K562 (cell line): ENCODE results near the gene NDUFS8. TPM values are rescaled to one million over a fixed set of nuclear protein-coding genes. Genes with fewer than 3 reads are reported as not detected.
A peak's percentile ranks its signal among the peaks of the same experiment; 100 is the strongest.

Experiments used
- BCOR ChIP-seq: fragments of 450-650 bp; IDR thresholded peaks from 2 replicates; pipeline ENCODE4 v1.6.1; 2016
- ELF2 ChIP-seq: fragments of 250-450 bp; sonication (Bioruptor Pico); IDR thresholded peaks from 2 replicates; pipeline ENCODE4 v1.5.0; 2021; ENCODE audit warnings: mild to moderate bottlenecking
- ILF3 ChIP-seq: fragments of 450-650 bp; IDR thresholded peaks from 2 replicates; pipeline ENCODE4 v1.6.1; 2018; ENCODE audit warnings: antibody characterized with exemption, mild to moderate bottlenecking, moderate library complexity, borderline replicate concordance
- MCM3 ChIP-seq: fragments of 450-650 bp; IDR thresholded peaks from 2 replicates; pipeline ENCODE4 v1.6.1; 2016
- MXI1 ChIP-seq: IDR thresholded peaks from 2 replicates; pipeline ENCODE4 v1.6.1; 2011; ENCODE audit warnings: low read depth, mild to moderate bottlenecking, improper control_type of control experiment, low read length
- PTBP1 ChIP-seq: fragments of 200-400 bp; formaldehyde crosslinking; IDR thresholded peaks from 2 replicates; pipeline ENCODE4 v1.6.1; 2017; ENCODE audit warnings: low read depth, low read length
- STAT6 ChIP-seq: sonication (generic); formaldehyde crosslinking; IDR thresholded peaks from 2 replicates; pipeline ENCODE4 v1.8.1; 2023; ENCODE audit warnings: mild to moderate bottlenecking, missing genetic modification reagents
- TAF9B ChIP-seq: fragments of 450-650 bp; IDR thresholded peaks from 2 replicates; pipeline ENCODE4 v1.6.1; 2018; ENCODE audit warnings: mild to moderate bottlenecking; ENCODE audit not compliant: partially characterized antibody
- TCF15 ChIP-seq: fragments of 250-450 bp; sonication (Bioruptor Pico); IDR thresholded peaks from 2 replicates; pipeline ENCODE4 v1.8.0; 2022; ENCODE audit warnings: moderate library complexity, mild to moderate bottlenecking, inconsistent platforms
- ZBTB7A ChIP-seq: IDR thresholded peaks from 2 replicates; pipeline ENCODE4 v1.6.1; 2011; ENCODE audit warnings: low read depth, mild to moderate bottlenecking, low read length, moderate library complexity, borderline replicate concordance; ENCODE audit not compliant: control insufficient read depth
- ZBTB8A ChIP-seq: fragments of 450-650 bp; IDR thresholded peaks from 2 replicates; pipeline ENCODE4 v1.6.1; 2018; ENCODE audit warnings: mild to moderate bottlenecking, moderate library complexity; ENCODE audit not compliant: partially characterized antibody
- ZNF583 ChIP-seq: fragments of 250-450 bp; sonication (Bioruptor Pico); IDR thresholded peaks from 2 replicates; pipeline ENCODE4 v1.4.0; 2020
- ZNF778 ChIP-seq: fragments of 450-650 bp; formaldehyde crosslinking; IDR thresholded peaks from 2 replicates; pipeline ENCODE4 v1.4.0; 2020; ENCODE audit warnings: mild to moderate bottlenecking, moderate library complexity
- ZSCAN32 ChIP-seq: fragments of 450-650 bp; formaldehyde crosslinking; IDR thresholded peaks from 2 replicates; pipeline ENCODE4 v1.4.0; 2020; ENCODE audit warnings: mild to moderate bottlenecking, moderate library complexity
- polyA plus RNA-seq, 8 experiments: library from polyadenylated mRNA; depleted of rRNA in 4 of 8; stranded (reverse) in 5 of 8; unstranded in 3 of 8; fragments of >200 nt; fragmentation: Nextera tagmentation in 2 of 8; fragmentation: Illumina TruSeq in 1 of 8; extraction: Ambion mirVana in 2 of 8; extraction: Trizol in 1 of 8; gene quantifications; 2 replicates each; pipeline versions ENCODE4 v1.2.1 to v1.2.3, GENCODE V29; 2011 to 2014; ENCODE audit warnings: inconsistent platforms in 1 of 8, missing spikeins in 1 of 8
- total RNA-seq, 7 experiments: library from RNA; depleted of rRNA in 6 of 7; stranded (reverse); fragments of >200 nt in 6 of 7; fragmentation: Illumina TruSeq in 2 of 7; extraction: Trizol in 2 of 7; gene quantifications; 2 replicates each; pipeline versions ENCODE4 v1.2.1 to v1.2.3, GENCODE V29; 2011 to 2021; ENCODE audit warnings: low replicate concordance in 1 of 7
- TF ChIP-seq, protein P1 (sequence below): sonication (generic); formaldehyde crosslinking; IDR thresholded peaks from 2 replicates; pipeline ENCODE4 v1.8.1; 2023; ENCODE audit warnings: mild to moderate bottlenecking, missing genetic modification reagents, moderate library complexity
- TF ChIP-seq, protein P2 (sequence below): sonication (generic); formaldehyde crosslinking; IDR thresholded peaks from 2 replicates; pipeline ENCODE4 v1.8.0; 2023; ENCODE audit warnings: mild to moderate bottlenecking, missing genetic modification reagents
- TF ChIP-seq, protein P3 (sequence below): fragments of 250-450 bp; sonication (Bioruptor Pico); IDR thresholded peaks from 2 replicates; pipeline ENCODE4 v1.5.0; 2022; ENCODE audit warnings: mild to moderate bottlenecking
- TF ChIP-seq, protein P4 (sequence below): fragments of 250-450 bp; sonication (Bioruptor Pico); IDR thresholded peaks from 2 replicates; pipeline ENCODE4 v1.5.0; 2020; ENCODE audit warnings: mild to moderate bottlenecking, borderline replicate concordance

Gene NDUFS8
- total and polyA plus RNA-seq, 9 of the 15 experiments (the other 6 are each of a cell fraction or from before 2014, with no cell fraction given): 36.5 to 351 (median 101) TPM

- TF ChIP-seq STAT6: no peak
- no peak for TF ChIP-seq TAF9B
- 0 out of 2 replicates have a peak, but pooled peaks have one; percentile 15 for TF ChIP-seq ZNF583 (CRISPR knock-in tag)
- TF ChIP-seq PTBP1: no peak
- TF ChIP-seq, protein P1, sequence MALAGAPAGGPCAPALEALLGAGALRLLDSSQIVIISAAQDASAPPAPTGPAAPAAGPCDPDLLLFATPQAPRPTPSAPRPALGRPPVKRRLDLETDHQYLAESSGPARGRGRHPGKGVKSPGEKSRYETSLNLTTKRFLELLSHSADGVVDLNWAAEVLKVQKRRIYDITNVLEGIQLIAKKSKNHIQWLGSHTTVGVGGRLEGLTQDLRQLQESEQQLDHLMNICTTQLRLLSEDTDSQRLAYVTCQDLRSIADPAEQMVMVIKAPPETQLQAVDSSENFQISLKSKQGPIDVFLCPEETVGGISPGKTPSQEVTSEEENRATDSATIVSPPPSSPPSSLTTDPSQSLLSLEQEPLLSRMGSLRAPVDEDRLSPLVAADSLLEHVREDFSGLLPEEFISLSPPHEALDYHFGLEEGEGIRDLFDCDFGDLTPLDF: no peak
- TF ChIP-seq BCOR: peak; percentile 95
- TF ChIP-seq ILF3: no peak
- TF ChIP-seq, protein P2, sequence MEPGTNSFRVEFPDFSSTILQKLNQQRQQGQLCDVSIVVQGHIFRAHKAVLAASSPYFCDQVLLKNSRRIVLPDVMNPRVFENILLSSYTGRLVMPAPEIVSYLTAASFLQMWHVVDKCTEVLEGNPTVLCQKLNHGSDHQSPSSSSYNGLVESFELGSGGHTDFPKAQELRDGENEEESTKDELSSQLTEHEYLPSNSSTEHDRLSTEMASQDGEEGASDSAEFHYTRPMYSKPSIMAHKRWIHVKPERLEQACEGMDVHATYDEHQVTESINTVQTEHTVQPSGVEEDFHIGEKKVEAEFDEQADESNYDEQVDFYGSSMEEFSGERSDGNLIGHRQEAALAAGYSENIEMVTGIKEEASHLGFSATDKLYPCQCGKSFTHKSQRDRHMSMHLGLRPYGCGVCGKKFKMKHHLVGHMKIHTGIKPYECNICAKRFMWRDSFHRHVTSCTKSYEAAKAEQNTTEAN (CRISPR knock-in tag): no peak
- TF ChIP-seq ZSCAN32 (CRISPR knock-in tag): no peak
- TF ChIP-seq, protein P3, sequence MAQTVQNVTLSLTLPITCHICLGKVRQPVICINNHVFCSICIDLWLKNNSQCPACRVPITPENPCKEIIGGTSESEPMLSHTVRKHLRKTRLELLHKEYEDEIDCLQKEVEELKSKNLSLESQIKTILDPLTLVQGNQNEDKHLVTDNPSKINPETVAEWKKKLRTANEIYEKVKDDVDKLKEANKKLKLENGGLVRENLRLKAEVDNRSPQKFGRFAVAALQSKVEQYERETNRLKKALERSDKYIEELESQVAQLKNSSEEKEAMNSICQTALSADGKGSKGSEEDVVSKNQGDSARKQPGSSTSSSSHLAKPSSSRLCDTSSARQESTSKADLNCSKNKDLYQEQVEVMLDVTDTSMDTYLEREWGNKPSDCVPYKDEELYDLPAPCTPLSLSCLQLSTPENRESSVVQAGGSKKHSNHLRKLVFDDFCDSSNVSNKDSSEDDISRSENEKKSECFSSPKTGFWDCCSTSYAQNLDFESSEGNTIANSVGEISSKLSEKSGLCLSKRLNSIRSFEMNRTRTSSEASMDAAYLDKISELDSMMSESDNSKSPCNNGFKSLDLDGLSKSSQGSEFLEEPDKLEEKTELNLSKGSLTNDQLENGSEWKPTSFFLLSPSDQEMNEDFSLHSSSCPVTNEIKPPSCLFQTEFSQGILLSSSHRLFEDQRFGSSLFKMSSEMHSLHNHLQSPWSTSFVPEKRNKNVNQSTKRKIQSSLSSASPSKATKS (CRISPR knock-in tag): no peak
- TF ChIP-seq ELF2 (CRISPR knock-in tag): no peak
- TF ChIP-seq MXI1: no peak
- TF ChIP-seq MCM3: no peak
- no peak for TF ChIP-seq TCF15
- no peak; the same call in 1 of the 2 replicates for TF ChIP-seq ZBTB7A
- TF ChIP-seq, protein P4, sequence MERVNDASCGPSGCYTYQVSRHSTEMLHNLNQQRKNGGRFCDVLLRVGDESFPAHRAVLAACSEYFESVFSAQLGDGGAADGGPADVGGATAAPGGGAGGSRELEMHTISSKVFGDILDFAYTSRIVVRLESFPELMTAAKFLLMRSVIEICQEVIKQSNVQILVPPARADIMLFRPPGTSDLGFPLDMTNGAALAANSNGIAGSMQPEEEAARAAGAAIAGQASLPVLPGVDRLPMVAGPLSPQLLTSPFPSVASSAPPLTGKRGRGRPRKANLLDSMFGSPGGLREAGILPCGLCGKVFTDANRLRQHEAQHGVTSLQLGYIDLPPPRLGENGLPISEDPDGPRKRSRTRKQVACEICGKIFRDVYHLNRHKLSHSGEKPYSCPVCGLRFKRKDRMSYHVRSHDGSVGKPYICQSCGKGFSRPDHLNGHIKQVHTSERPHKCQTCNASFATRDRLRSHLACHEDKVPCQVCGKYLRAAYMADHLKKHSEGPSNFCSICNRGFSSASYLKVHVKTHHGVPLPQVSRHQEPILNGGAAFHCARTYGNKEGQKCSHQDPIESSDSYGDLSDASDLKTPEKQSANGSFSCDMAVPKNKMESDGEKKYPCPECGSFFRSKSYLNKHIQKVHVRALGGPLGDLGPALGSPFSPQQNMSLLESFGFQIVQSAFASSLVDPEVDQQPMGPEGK: no peak
- no peak for TF ChIP-seq ZNF778 (CRISPR knock-in tag)
- no peak for TF ChIP-seq ZBTB8A
Observed at GRCh38 chr11:68040101-68040956, 9.8 kb downstream of the NDUFS8 start (continued).
